NCI-H146 treated with DMSO at 0.1 percent for 48 hours (cell line): ENCODE results near the gene C12orf56.
"Not testable (repeated sequence)": the region's sequence is repeated elsewhere in the genome, so short reads cannot be mapped to it uniquely, and the experiment has no call there.

Experiments used
- DNase-seq: peaks from one replicate; lab custom pipeline; 2025; ENCODE audit not compliant: unreplicated experiment; lab: John Stamatoyannopoulos, UW

Gene C12orf56

DNA sequence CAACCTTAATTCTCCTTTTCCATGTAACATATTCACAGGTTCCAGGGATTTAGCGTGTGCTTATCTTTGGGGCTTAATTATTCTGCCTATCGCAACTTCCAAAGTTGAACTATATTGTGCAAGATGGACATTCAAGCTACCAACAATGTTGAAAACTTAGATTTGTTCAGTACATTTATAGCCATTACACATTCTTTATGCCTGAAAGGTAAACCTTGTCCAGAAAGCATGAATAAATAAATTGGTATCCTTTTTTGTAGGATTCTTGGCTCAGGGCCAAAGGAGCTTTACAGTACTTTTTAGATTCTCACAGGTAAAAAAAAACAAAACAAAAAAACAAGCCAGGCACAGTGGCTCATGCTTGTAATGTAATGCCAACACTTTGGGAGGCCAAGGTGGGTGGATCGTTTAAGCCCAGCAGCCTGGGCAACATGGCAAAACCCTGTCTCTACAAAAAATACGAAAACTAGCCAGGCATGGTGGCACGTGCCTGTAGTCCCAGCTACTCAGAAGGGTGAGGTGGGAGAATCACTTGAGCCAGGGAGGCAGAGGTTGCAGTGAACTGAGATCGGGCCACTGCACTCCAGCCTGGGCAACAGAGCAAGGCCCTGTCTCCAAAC is 3.3 kb downstream of the C12orf56 start:
- no peak for DNase-seq

DNA sequence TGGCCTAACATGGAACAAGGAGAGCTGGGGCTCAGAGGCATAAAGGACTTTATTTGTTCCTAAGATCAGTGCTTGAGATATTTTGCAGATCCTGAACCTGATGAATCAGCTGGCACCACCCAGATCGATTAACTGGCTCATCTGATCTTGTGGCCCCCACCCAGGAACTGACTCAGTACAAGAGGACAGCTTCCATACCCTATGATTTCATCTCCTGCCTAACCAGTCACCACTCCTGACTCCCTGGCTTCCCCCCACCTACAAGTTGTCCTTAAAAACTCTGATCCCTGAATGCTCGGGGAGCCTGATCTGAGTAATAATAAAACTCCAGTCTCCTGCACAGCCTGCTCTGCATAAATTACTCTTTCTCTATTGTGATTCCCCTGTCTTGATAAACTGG is 5.1 kb downstream of the C12orf56 start:
- DNase-seq, result no peak

DNA sequence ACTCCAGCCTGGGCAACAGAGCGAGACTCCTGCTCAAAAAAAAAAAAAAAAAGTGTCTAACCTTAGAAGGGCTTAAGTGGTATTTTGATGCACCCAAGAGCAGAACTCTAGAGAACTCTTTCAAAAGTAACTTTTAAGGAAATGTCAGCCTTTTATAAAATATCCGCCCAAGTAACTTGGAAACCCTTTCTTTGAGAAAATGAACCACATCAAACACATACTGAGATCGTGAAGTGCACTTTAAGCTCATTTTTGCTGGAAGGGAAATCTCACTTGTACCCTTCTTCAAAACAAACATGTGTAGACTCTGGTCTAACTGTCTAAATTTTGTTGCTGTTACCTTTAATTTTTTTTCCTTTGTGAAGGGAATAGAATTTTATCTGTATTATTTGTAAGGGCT is 5.5 kb downstream of the C12orf56 start:
- DNase-seq, result no peak

DNA sequence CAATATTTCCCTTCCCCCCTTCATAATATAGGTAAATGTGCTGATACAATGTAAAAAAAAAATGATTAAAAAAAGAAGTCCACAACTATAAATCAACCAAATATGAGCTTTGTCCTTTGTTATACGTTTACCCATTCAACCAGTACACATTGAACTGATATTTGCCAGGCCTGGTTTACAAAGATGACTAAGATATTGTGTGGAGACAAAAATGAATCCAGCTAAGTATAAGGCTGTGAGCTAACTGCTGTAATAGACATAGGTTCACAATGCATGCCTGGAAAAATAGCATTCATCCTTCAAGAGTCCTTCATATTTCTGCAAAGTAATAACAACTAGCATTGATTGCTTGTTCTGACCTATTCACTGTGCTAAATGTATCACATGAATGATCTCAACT is 6.9 kb downstream of the C12orf56 start:
- no peak for DNase-seq

DNA sequence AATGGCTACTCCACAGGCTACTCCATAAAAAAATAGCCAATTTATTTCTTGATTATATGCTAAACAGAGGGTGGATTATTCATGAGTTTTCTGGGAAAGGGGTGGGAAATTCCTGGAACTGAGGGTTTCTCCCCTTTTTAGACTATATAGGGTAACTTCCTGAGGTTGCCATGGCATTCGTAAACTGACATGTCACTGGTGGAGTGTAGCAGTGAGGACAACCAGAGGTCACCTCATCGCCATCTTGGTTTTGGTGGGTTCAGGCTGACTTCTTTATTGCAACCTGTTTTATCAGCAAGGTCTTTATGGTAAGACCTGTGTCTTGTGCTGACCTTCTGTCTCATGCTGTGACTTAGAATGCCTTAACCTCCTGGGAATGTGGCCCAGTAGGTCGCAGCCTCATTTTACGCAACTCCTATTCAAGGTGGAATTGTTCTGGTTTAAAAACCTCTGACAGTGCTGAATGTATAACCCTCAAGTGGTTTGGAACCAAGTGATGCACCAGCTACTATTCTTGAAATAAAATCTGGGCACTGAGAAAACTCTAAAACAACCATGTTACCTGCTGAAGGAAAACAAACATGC is 27.7 kb downstream of the C12orf56 start:
- no peak for DNase-seq

DNA sequence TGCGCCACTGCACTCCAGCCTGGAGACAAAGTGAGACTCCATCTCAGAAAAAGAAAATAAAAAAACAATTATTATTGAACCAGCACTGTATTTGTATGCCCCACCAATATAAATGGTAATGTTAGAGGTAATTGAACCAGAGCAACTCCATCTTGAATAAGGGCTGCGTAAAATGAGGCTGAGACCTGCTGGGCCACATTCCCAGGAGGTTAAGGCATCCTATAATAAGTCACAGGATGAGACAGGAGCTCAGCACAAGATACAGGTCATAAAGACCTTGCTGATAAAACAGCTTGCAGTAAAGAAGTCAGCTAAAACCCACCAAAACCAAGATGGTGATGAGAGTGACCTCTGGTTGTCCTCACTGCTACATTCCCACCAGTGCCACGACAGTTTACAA is 29.4 kb downstream of the C12orf56 start:
- DNase-seq, result not testable (repeated sequence)

DNA sequence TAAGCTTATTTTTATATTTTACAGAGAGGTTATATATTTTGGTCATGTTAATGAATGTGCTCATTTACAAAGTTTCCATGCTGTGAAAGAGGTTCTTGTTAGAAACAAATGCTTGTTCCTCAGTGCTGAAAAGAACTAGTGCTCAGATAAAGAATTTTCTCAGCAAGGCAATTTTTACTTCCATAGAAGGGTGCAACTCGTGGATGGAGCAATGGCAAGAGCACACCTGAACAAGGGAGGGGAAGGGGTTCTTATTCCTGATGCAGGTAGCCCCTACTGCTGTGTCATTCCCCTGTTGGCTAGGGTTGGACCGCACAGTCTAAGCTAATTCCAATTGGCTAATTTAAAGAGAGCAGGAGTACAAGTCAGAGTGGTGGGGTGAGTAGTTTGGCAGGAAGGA is 34.3 kb downstream of the C12orf56 start:
- not testable (repeated sequence) for DNase-seq

DNA sequence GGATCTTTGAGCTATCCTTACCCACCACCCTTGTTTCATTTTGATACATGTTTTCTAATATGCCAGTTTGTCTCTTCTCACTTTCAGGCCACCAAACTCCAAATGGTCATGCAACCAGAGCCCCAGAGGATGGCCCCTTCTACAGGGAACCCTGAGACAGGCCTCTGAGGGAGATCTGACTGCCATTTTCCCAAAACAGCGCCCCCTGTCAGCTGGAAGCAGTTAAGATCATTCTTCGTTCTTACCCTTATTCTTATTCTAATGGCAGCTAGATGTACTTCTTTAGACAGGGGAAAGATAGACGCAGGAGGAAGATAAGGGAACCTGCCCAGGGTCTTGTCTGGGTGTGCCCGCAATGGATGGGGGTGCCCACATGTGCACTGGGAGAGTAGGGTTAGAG is 38.4 kb downstream of the C12orf56 start:
- no peak for DNase-seq

DNA sequence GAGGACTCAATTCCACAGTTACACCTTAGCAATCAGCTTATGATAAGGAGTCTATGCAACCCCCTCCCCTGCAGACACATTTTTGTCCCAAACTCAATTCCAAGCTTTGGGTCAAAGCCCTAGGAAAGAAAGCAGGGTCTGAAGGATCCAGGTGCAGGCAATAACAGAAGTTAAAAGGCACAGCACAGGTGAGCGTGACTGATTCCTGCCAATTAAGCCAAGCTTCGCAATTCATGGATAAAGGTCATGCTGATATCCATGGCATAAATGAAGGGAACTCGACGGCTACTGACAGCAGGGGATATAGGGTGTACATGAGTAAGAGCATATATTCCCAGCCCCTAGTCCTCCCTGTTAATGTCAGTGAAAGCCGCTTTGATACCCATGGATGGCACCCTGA is 39.3 kb downstream of the C12orf56 start:
- no peak for DNase-seq

DNA sequence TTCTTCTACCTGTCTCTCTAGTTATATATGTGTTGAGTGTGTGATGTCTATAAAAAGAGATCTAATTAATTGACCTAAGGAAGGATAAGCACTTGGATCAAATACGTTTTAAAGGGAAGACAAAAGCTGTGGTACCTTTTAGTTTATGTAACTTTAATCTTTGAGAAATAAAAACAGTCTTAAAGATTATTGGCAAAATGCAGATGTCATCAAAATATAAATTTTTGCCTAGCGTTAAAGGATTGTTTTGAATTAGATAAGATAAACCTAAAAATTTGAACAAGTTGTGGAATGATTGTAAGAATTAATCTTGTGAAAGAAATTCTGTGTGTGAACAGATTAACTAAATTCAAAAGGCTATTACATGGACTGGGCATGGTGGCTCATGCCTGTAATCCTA is 42.9 kb downstream of the C12orf56 start:
- no peak for DNase-seq

DNA sequence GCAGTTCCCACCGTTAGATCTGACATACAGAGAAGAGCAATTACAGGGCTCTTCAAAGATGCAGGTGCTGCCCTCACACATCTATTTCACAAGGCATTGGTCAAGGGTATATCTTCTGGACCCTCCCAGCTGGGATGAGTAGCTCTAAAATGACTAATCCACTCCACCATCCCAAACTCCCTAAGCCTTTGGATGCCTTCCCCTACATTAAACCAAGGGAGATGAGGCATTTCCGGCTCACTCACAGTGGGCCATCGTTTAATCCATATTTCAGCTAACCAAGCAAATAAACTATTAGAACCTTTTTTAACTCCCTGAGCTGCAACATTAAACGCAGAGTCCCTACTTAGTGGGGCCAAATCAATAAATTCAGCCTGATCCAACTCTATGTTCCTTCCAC is 45.9 kb downstream of the C12orf56 start:
- not testable (repeated sequence) for DNase-seq

DNA sequence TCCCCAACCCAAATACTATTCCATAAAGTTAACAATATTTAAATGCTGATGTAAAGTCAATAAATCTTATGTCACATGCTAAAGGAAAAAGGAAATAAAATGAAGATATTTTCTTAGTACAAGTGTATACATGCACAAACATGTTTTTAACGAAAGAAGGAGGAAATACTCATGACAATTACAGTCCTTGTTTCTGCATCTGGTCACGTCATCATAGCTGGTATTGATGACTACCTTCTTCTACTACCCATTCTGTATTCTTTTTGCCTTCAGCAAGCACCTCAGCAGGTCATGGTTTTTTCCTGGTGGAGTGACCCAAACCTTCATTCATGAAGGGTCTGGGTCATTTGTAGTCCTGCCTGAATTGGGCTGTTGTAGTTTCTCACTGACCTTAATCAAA is 50.0 kb downstream of the C12orf56 start:
- not testable (repeated sequence) for DNase-seq

DNA sequence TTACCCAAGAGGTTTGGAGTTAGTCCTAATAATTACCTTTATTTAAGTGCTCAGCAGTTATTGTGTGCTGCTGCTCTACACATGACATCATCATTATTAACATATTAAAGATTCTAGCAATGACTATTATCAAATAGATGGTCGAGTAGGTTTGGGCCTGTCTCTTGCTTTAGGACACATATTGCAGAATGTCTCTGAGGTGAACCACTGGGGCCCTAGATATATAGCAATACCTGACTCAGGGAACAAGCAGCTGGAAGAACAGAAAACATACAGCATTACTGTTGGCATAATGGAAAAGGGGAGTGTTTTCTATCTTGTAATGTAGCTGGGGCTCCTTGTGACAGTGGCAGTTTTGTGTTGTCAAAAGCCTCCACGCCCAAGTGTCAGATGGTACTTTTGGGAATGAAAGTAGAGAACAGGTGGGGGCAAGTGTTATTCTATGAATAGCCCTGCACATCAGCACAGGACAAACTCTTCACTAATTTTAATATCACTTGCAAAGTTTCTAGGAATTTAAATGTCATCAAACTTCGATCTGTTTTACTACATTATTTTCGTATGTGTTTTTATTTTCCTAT is 54.6 kb downstream of the C12orf56 start:
- DNase-seq, result no peak

DNA sequence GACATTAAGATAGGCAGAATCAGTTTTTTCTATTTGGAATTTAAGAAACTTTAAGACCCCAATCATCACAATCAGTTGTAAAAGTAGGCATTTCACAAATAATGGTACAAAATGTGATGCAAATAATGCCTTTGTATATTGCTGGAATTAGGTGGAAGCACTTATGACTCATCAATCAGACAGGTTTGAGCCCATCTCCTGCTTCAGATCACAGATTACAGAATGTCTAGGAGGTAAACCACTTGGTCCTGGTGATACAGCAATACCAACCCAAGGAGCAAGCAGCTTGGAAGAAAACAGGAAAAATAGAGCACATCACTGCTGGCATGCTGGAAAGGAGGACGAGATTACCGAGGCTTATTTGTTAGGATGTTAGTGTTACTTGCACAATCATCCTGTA is 57.6 kb downstream of the C12orf56 start:
- DNase-seq, result no peak

DNA sequence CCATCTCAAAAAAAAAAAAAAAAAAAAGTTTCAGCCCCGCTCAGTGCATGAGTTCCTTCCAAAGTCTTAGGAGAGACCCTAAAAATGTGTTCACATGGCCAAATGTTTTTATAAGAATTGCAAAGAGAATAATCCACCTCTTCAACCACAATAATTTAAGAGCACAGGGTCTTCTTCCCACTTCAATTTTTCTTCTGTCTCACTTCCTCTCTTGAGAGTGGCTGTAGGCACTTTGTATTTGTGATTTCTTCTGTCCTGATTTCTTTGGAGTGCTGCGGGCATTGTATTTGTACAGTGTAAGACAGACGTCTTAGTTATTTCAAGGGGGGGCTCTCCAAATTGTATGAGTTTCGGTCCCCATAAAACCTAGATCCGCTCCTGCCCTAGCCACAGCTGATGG is 58.3 kb downstream of the C12orf56 start:
- no peak for DNase-seq

DNA sequence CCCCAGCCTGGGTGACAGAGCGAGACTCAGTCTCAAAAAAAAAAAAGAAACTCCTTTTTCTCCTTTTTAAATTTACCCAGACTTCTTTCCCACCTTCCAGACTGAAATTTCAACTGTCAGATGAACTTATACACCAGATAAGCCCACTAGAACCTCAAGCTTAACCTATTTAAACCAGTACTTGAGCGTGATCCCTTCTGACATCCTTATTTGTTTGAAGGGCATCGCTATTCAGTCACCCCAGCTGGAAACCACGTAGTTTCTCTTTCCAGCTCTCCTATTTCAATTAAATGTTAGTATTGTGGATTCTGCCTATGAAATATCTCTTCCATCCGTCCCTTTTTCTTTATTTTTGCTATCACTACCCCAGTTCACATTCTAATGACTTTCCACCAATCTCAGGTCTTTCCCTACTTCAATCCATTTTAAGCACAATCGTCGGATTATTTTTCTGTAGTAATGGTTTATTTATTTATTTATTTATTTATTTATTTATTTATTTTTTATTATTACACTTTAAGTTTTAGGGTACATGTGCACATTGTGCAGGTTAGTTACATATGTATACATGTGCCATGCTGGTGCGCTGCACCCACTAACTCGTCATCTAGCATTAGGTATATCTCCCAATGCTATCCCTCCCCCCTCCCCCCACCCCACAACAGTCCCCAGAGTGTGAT is 61.4 kb downstream of the C12orf56 start:
- not testable (repeated sequence) for DNase-seq

DNA sequence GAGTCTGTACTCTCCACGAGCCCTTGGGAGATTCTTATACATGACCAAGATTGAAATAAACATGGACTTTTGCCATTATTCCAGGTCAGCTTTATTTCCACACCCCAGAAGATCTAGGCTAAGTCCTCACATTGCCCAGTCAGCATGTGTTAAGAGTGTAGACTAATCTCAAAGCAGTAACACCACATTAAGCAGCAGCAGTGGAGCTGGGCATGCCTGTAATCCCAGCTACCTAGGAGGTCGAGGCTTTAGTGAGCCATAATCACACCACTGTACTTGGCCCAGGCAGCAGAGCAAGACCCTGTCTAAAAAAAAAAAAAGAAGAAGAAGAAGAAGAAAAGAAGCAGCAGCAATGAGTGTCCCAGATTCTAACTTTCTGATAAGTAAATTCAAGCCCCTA is 65.5 kb downstream of the C12orf56 start:
- no peak for DNase-seq

DNA sequence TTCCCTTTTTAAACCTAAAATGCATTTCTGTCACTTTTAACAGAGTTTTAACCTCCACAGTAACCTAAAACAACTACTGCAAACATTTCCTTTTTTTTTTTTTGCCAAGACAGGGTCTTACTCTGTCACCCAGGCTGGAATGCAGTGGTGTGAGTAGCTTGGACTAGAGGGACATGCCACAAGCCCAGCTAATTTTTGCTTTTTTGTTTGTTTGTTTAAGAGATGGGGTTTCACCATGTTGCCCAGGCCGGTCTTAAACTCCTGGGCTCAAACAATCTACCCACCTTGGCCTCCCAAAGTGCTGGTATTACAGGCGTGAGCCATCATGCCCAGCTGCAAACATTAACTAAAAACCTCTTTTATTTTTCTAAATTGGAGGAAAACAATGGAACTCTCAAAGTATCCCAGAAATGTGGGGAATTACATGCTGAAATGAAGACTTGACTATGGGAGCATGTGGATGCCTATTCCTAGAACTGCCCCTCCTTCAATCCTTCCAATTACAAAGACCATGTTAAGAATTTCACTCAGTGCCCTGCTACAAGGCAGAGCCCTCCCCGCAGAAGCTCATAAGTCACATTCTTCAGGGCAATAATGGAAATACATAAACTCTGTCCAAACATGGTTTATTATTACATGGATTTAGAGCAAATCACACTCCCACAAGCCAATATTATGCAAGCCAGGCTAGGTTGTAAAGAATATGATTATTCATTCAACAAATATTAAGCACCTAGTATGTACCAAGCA is 66.9 kb downstream of the C12orf56 start:
- DNase-seq, result no peak

DNA sequence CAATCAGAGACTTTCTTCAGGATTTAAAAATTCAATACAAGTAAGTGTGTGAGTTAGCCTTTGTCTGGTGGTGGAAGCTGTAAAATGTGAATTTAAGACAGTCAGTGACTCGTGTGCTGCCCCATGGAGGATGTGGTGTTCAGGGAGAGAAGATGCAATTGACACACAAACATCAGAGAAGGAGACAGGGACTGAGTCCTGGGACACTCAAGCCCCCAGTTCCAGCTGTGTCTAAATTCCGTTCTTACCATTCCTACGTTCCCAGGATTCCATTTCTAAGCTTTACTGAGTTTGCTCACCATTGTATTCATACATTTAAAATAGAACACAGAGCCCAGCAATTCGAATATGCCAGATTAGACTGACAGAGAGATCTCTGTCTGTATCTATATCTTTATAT is 67.6 kb downstream of the C12orf56 start:
- DNase-seq, result no peak

DNA sequence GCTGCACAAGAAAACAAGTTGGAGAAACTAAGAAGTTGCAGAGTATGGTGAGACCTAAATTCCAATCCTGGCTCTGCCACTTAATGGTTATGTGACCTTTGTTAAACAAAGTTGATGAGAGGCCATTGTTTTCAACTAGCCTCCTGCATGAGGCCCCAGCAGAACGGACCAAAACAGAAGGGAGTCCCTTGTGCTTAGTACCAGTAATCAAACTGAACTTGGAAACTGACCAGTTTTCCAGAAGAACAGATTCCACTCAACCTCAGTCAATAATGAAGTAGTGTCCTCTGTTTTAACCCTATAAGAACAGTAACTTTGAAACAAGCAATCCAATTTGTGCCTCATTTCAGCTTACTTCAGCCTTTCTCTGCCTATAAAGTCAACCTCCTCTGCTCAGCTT is 69.9 kb downstream of the C12orf56 start:
- no peak for DNase-seq

DNA sequence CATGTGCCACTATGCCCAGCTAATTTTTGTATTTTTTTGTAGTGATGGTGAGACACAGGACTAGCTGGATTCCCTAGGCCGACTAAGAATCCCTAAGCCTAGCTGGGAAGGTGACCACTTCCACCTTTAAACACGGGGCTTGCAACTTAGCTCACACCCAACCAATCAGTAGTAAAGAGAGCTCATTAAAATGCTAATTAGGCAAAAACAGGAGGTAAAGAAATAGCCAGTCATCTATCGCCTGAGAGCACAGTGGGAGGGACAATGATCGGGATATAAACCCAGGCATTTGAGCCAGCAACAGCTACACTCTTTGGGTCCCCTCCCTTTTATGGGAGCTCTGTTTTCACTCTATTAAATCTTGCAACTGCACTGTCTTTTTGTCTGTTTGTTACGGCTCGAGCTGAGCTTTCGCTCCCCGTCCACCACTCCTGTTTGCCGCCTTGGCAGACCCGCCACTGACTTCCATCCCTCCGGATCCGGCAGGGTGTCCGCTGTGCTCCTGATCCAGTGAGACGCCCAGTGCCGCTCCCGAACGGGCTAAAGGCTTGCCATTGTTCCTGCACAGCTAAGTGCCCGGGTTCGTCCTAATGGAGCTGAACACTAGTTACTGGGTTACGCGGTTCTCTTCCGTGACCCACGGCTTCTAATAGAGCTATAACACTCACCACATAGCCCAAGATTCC is 70.9 kb downstream of the C12orf56 start:
- not testable (repeated sequence) for DNase-seq
